Osteoblast (primary cell): ENCODE results near the gene OPTN. TPM values are rescaled to one million over a fixed set of nuclear protein-coding genes. Genes with fewer than 3 reads are reported as not detected.

ENCODE experiments used
- DNase-seq: peaks from one replicate; pipeline ENCODE4 v3.0.0; 2011; ENCODE audit warnings: low spot score, mixed read lengths; ENCODE audit not compliant: insufficient read length; ENCODE audit errors: missing footprints
- H2AFZ ChIP-seq: 2 replicates; pipeline ENCODE4 v1.6.0; 2011; ENCODE audit warnings: mild to moderate bottlenecking, low read length
- H3K27ac ChIP-seq: 2 replicates; pipeline ENCODE4 v1.5.1; 2011; ENCODE audit warnings: mild to moderate bottlenecking, low read depth, low read length, moderate library complexity
- H3K27me3 ChIP-seq: 2 replicates; pipeline ENCODE4 v1.6.0; 2012; ENCODE audit warnings: mild to moderate bottlenecking, control low read depth, inconsistent platforms, low read length, moderate library complexity; ENCODE audit not compliant: insufficient read depth
- H3K36me3 ChIP-seq: 2 replicates; pipeline ENCODE4 v1.5.1; 2011; ENCODE audit warnings: mild to moderate bottlenecking, low read length, control low read depth, moderate library complexity; ENCODE audit not compliant: insufficient read depth
- H3K4me1 ChIP-seq: 2 replicates; pipeline ENCODE4 v1.5.1; 2011; ENCODE audit warnings: mild to moderate bottlenecking, low read length, control low read depth, moderate library complexity; ENCODE audit not compliant: insufficient read depth
- H3K4me2 ChIP-seq: 2 replicates; pipeline ENCODE4 v1.6.0; 2011; ENCODE audit warnings: mild to moderate bottlenecking, low read length; ENCODE audit not compliant: insufficient read depth
- H3K4me3 ChIP-seq: fragments of 200-600 bp; sonication (generic); 3 replicates; pipeline ENCODE4 v1.5.1; 2012; ENCODE audit warnings: mild to moderate bottlenecking, low read length, inconsistent platforms; ENCODE audit not compliant: insufficient read depth
- H3K79me2 ChIP-seq: 2 replicates; pipeline ENCODE4 v1.6.0; 2012; ENCODE audit warnings: mild to moderate bottlenecking, low read length, control low read depth, inconsistent platforms; ENCODE audit not compliant: insufficient read depth
- H3K9me3 ChIP-seq: 2 replicates; pipeline ENCODE4 v1.5.1; 2011; ENCODE audit warnings: low read depth, low read length, control low read depth
- H4K20me1 ChIP-seq: 2 replicates; pipeline ENCODE4 v1.6.0; 2012; ENCODE audit warnings: mild to moderate bottlenecking, low read length, control low read depth; ENCODE audit not compliant: insufficient read depth
- CTCF ChIP-seq: IDR thresholded peaks from 2 replicates; pipeline ENCODE4 v1.5.1; 2011; ENCODE audit warnings: mild to moderate bottlenecking, low read depth, low read length, moderate library complexity; ENCODE audit errors: extremely low read depth
- total RNA-seq: library from RNA; depleted of rRNA; stranded (reverse); fragments of >200 nt; gene quantifications from 2 replicates; pipeline ENCODE4 v1.2.3, GENCODE V29; 2012

OPTN gene
- total RNA-seq, 1 donor = 140 TPM

DNA sequence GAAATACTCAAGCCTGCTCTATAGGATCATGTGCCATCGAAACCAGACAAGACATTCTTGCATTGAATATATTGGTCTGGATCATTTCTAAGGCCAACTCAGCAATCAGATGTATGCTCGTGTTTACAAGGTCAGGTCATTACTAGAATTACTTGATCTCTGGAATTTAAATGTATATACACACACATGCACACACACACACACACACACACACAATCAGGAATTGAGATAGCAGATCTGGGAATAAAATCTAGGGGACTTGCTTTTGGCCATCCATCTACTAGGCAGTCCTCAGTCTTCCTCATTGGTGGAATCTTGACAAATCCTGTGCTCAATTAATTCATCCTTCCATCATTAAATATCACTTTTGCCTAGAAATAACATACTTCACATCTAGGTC is 3.6 kb downstream of the OPTN start:
- peaks cover 22% of the 10 kb centered on the region for H3K4me1 ChIP-seq
- H3K79me2 ChIP-seq = peaks cover 75% of the 10 kb centered on the region
- H3K27me3 ChIP-seq = no peaks in the 10 kb centered on the region
- no peak for TF ChIP-seq CTCF
- no peak overlapping the region for H3K27ac ChIP-seq
- H2AFZ ChIP-seq = no peak overlapping the region
- peaks cover 13% of the 10 kb centered on the region for H3K36me3 ChIP-seq
- peaks cover 29% of the 10 kb centered on the region for H4K20me1 ChIP-seq
- H3K9me3 ChIP-seq = no peaks in the 10 kb centered on the region
- H3K4me3 ChIP-seq = no peak overlapping the region
- no peak for DNase-seq
- no peak overlapping the region for H3K4me2 ChIP-seq

DNA sequence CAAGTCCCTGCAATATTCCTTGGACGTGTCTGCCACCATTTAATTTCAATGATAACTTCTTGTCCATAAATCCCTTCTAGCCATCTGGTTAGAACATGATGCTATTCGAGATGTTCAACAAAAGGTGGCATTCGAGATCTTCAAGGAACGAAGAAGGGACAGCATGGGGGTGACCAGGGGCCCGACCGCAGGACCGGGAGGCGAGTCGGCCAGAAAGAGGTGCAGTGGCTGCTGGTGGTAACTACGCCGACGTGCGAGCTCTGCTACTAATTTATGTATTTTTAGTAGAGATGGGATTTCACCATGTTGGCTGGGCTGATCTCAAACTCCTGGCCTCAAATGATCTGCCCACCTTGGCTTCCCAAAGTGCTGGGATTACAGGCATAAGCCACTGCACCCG is 4.7 kb downstream of the OPTN start:
- Histone ChIP-seq H3K4me2 (no peak overlapping the region), H4K20me1 (peaks cover 29% of the 10 kb centered on the region), H3K27me3 (no peaks in the 10 kb centered on the region), H2AFZ (no peak overlapping the region), H3K9me3 (no peaks in the 10 kb centered on the region), H3K27ac (no peak overlapping the region), H3K4me3 (no peak overlapping the region), H3K4me1 (peaks cover 16% of the 10 kb centered on the region), H3K79me2 (peaks cover 83% of the 10 kb centered on the region), H3K36me3 (peaks cover 23% of the 10 kb centered on the region)
- no peak for TF ChIP-seq CTCF
- no peak for DNase-seq

- Histone ChIP-seq H3K9me3 (no peaks in the 10 kb centered on the region), H3K36me3 (peaks cover 28% of the 10 kb centered on the region), H4K20me1 (peaks cover 29% of the 10 kb centered on the region), H2AFZ (no peak overlapping the region), H3K27me3 (no peaks in the 10 kb centered on the region), H3K79me2 (peaks cover 85% of the 10 kb centered on the region), H3K4me3 (no peak overlapping the region), H3K4me1 (peaks cover 16% of the 10 kb centered on the region), H3K4me2 (no peak overlapping the region), H3K27ac (no peak overlapping the region)
- TF ChIP-seq CTCF = no peak
- DNase-seq = peak; percentile 55
Measured at GRCh38 chr10:13105184-13105583, 5.2 kb downstream of the OPTN start.

DNA sequence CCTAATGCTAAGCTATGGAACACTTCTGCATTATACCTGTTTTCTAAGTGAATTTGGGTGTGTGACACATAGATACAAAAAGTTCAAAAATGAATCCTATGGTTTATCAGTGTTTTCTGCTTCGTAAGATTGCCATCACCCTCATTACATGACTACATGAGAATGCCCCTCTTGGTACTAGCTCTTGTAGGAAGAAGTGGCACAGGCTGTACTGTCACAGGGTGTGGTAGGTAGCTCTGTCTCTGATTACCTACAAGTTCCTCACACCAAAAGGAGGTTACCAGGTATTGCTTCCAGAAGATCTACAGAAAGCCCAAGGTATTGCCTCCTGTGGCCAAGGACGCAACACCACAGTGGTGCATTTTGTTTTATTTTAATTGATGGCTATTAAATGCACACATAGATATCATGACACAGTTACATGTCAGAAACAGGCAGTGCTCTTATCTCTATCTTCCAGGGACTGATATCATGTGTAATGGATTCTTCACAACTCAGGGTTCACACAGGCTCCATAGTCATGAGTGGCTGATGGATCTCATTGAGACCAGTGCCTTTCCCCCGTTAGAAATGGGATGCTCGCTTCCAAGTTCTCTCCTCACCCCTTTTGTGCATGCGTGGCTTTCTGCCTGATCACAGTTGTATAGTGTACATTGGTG is 6.6 kb downstream of the OPTN start:
- H3K27ac ChIP-seq = no peak overlapping the region
- peaks cover 29% of the 10 kb centered on the region for H4K20me1 ChIP-seq
- H3K79me2 ChIP-seq = peaks cover 83% of the 10 kb centered on the region
- no peak for TF ChIP-seq CTCF
- no peaks in the 10 kb centered on the region for H3K27me3 ChIP-seq
- peak; percentile 31 for DNase-seq
- no peak overlapping the region for H3K4me2 ChIP-seq
- no peak overlapping the region for H2AFZ ChIP-seq
- no peaks in the 10 kb centered on the region for H3K9me3 ChIP-seq
- peaks cover 40% of the 10 kb centered on the region for H3K36me3 ChIP-seq
- peaks cover 13% of the 10 kb centered on the region for H3K4me1 ChIP-seq
- H3K4me3 ChIP-seq = no peak overlapping the region
